Psoas muscle (tissue), 8 donors: ENCODE results near the gene DRC1. TPM values are rescaled to one million over a fixed set of nuclear protein-coding genes. Genes with fewer than 3 reads are reported as not detected.

Experiments
- ATAC-seq, 4 donors: fragments of 200-7000 bp; cut with Tn5 transposase; one replicate each; pipeline ENCODE4 v1.9.1; 2020; ENCODE audit warnings: moderate library complexity in 3 of 4, mild to moderate bottlenecking in 2 of 4
- DNase-seq, 2 donors: peaks; one replicate each; pipeline ENCODE4 v3.0.0-alpha.2; 2020
- H3K27ac ChIP-seq: fragments of 200-600 bp; one replicate; pipeline ENCODE4 v1.8.0; 2022
- H3K27me3 ChIP-seq, 3 donors: fragments of 200-600 bp in 1 of 3; one replicate each; pipeline versions ENCODE4 v1.6.1 to v1.8.0; 2013 to 2022; ENCODE audit warnings: low read length in 2 of 3, mild to moderate bottlenecking in 2 of 3, moderate library complexity in 1 of 3; ENCODE audit not compliant: insufficient read depth in 3 of 3
- H3K36me3 ChIP-seq, 2 donors: fragments of 200-600 bp in 1 of 2; one replicate each; pipeline versions ENCODE4 v1.6.1 to v1.8.0; 2013 to 2022; ENCODE audit warnings: low read depth in 1 of 2, mild to moderate bottlenecking in 1 of 2, moderate library complexity in 1 of 2; ENCODE audit not compliant: insufficient read depth in 1 of 2
- H3K4me1 ChIP-seq: fragments of 200-600 bp; one replicate; pipeline ENCODE4 v1.8.0; 2022
- H3K4me3 ChIP-seq: fragments of 200-600 bp; one replicate; pipeline ENCODE4 v1.8.0; 2022; ENCODE audit warnings: mild to moderate bottlenecking
- H3K9me3 ChIP-seq: fragments of 200-600 bp; one replicate; pipeline ENCODE4 v1.8.0; 2022
- WGBS, 3 donors: extraction: QIAGEN DNeasy Blood & Tissue Kit; methylation state at CpG; one replicate each; pipeline versions ENCODE4 v1.1.6 to v1.1.7; 2013; 5-methylcytosine and 5-hydroxymethylcytosine counted together
- intact Hi-C, 2 donors: fragments of 100-400 bp; cut with DNase I; formaldehyde crosslinking; loops; one replicate each; pipeline versions ENCODE4 v1.11.0 to v1.14.2; 2022
- polyA plus RNA-seq, 3 donors: library from polyadenylated mRNA; stranded (reverse); fragments of 200-250 nt; gene quantifications; one replicate each; pipeline ENCODE4 v1.2.3, GENCODE V29; 2013
- total RNA-seq, 4 donors: library from RNA; stranded (reverse); fragmentation: NEBNext Ultra II Directional in 2 of 4; extraction: Animal tissue kit (Norgen Biotek cat#: 25700) in 2 of 4; gene quantifications; one replicate each; pipeline versions ENCODE4 v1.2.1 to v1.2.4, GENCODE V29; 2021 to 2023
- TF ChIP-seq, protein P1 (sequence below): fragments of 200-600 bp; IDR thresholded peaks from one replicate; pipeline ENCODE4 v1.8.0; 2022; ENCODE audit warnings: antibody characterized with exemption
- donor health status: healthy with polysubstance abuse.
- donor health status: DM: no; HTN: no; CAD: no; lungs with moderate emphysema.
- donor health status: Bipolar disorder and iron deficiency.
- donor health status: healthy.
- donor health status: DM: yes; HTN: yes; CAD: no.
- donor health status: DM: no; HTN: no; CAD: no.
- donor health status: DM: no; HTN: no; CAD: no.
- donor health status: DM: yes; HTN: yes; CAD: no.

Gene DRC1
- total and polyA plus RNA-seq, 7 donors, result 0.04 to 0.15 (median 0.08) TPM; not detected in 3

DNA sequence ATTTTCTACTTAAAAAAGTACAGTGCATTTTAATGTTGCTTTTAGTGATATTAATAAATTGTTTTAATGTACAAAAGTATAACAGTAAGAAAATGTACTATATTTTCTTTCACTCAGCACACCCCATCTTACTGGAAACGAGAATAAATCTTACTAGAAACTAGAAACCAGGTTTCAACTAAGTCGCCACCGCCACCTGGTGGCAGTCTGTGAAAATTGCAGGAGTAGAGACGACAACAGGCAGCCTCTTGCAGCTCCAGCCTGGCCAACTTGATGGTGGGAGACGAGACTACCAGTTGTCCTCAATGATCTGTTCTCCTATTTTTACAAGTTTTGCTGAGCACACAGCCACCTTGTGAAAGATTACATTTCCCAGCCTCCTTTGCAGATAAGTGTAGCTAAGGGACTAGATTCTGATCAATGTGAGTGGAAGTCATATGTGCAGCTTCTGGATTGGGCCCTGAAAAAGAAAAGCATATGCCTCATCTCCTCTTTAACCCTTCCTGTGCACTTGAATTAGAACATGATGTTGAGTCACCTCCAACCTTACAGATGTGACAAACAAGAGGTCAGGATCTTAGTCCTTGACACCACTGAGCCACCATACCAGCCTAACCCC lies 67.5 kb downstream of the DRC1 start:
- no peak overlapping the region for H3K4me3 ChIP-seq
- H3K36me3 ChIP-seq, result no peaks in the 10 kb centered on the region
- H3K27ac ChIP-seq, result no peak overlapping the region
- ATAC-seq (no peak), DNase-seq (peak in 1 of 2 donors; percentile 52)
- 37 to 40% (median 39%) methylated on average over 5 of the region's 5 CpGs for WGBS, 3 donors
- peaks cover 8% of the 10 kb centered on the region for H3K9me3 ChIP-seq
- TF ChIP-seq, protein P1, sequence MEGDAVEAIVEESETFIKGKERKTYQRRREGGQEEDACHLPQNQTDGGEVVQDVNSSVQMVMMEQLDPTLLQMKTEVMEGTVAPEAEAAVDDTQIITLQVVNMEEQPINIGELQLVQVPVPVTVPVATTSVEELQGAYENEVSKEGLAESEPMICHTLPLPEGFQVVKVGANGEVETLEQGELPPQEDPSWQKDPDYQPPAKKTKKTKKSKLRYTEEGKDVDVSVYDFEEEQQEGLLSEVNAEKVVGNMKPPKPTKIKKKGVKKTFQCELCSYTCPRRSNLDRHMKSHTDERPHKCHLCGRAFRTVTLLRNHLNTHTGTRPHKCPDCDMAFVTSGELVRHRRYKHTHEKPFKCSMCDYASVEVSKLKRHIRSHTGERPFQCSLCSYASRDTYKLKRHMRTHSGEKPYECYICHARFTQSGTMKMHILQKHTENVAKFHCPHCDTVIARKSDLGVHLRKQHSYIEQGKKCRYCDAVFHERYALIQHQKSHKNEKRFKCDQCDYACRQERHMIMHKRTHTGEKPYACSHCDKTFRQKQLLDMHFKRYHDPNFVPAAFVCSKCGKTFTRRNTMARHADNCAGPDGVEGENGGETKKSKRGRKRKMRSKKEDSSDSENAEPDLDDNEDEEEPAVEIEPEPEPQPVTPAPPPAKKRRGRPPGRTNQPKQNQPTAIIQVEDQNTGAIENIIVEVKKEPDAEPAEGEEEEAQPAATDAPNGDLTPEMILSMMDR, result peak; percentile 44
- intact Hi-C loops, result loop anchor here (5.0 to 10.0 kb wide), 2 partner anchors 114 to 237 kb away; no protein-coding TSS in a partner anchor
- no peaks in the 10 kb centered on the region for H3K27me3 ChIP-seq
- no peaks in the 10 kb centered on the region for H3K4me1 ChIP-seq

DNA sequence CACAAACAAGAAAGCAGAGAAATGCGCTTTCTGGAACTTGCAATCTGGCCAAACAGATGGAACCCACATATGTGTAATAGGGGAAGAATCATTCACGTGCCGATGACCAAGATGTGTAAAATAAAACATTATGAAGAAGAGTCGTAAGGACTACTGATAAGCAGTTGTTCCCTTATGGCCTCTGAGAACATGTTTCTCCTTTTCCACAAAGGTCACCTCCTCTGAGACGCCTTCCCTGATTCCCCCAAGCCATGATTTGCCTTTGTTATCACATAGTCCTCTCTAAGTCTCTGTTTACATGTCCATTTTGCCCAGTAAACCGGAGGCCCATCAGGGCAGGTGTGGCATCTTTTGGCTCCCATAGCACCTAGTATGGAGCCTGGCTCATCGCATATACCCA lies 68.2 kb downstream of the DRC1 start:
- ATAC-seq, result no peak
- TF ChIP-seq, protein P1, result no peak
- Histone ChIP-seq H3K4me1 (no peaks in the 10 kb centered on the region), H3K4me3 (no peak overlapping the region), H3K27me3 (no peaks in the 10 kb centered on the region), H3K36me3 (no peaks in the 10 kb centered on the region), H3K27ac (no peak overlapping the region), H3K9me3 (peaks cover 8% of the 10 kb centered on the region)
- no peak for DNase-seq
- intact Hi-C loops, result loop anchor here (5.0 to 10.0 kb wide), 2 partner anchors 115 to 238 kb away; no protein-coding TSS in a partner anchor
- WGBS, 3 donors, result 92 to 96% (median 95%) methylated on average over 7 of the region's 7 CpGs

DNA sequence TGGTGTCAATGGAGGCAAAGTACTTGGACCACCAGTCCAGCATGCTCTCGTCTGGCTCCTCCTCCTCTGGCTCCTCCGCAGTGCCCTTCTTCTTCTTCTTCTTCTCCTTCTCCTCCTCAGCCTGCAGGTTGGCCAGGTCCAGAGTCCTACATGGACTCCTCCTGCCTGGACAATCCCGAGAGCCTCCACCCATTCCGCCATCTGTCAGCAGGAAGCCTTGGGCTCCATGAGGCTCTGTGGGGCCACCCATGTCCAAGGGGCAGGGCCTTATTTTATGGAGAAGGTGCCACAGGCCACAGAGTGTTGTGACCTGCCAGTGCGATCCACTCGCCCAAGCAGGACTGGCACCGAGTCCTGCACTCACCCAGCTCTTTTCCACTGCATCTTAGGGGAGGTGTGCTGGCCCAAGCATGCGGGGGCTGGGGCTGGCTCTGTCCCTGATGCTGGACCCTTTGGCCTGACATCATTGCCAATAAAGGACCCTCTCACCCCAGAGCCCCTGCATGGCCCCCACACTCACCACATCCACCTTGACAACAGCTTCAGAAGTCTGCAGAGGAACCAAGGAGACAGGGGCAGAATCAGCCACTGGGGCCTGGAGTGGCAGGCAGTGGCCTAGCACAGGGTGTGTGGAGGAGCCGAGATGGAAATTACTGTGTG lies 69.0 kb downstream of the DRC1 start:
- Histone ChIP-seq H3K4me1 (no peaks in the 10 kb centered on the region), H3K27me3 (no peaks in the 10 kb centered on the region), H3K4me3 (no peak overlapping the region), H3K36me3 (no peaks in the 10 kb centered on the region), H3K27ac (no peak overlapping the region), H3K9me3 (peaks cover 8% of the 10 kb centered on the region)
- intact Hi-C loops, result no loop called here
- no peak for DNase-seq
- TF ChIP-seq, protein P1, result no peak
- 90 to 94% (median 93%) methylated on average over 9 of the region's 9 CpGs for WGBS, 3 donors
- no peak for ATAC-seq

DNA sequence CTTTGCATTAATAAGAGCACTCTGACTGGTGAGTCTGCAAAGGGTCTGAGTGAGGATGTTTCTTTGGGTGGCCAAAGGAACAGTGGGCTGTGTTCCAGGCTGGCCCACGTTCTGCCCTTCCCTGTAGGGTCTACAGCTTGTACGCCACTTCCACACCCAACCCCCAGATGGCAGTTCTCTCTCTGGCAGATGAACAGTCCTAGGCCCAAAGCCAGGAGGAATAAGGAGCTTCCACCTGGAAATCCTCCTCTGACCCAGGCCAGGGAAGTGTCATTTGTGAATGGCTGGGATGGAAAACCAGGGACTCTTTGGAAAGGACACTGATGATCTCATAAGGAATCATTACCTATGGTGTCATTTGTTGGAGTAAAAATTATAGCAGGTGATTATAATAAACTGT lies 69.6 kb downstream of the DRC1 start:
- Histone ChIP-seq H3K36me3 (no peaks in the 10 kb centered on the region), H3K4me3 (no peak overlapping the region), H3K27me3 (no peaks in the 10 kb centered on the region), H3K9me3 (peaks cover 8% of the 10 kb centered on the region), H3K27ac (no peak overlapping the region), H3K4me1 (no peaks in the 10 kb centered on the region)
- no peak for DNase-seq
- WGBS, 3 donors, result 43 to 60% (median 44%) methylated on average over 2 of the region's 2 CpGs
- no peak for ATAC-seq
- intact Hi-C loops, result no loop called here
- TF ChIP-seq, protein P1, result no peak
